Epithelial cell of esophagus (primary cell): ENCODE measurements around the gene SDE2.
"Not testable (repeated sequence)": the region's sequence is repeated elsewhere in the genome, so short reads cannot be mapped to it uniquely, and the experiment has no call there.

ENCODE experiments used
- DNase-seq: peaks from one replicate; pipeline ENCODE4 v3.0.0; 2010; ENCODE audit warnings: low read depth
- H3K4me3 ChIP-seq: 2 replicates; pipeline ENCODE4 v1.5.1; 2011; ENCODE audit warnings: mild to moderate bottlenecking, low read length, control low read depth
- CTCF ChIP-seq: IDR thresholded peaks from 2 replicates; pipeline ENCODE4 v1.5.1; 2011; ENCODE audit warnings: low read depth, mild to moderate bottlenecking, low read length, control low read depth, inconsistent platforms; ENCODE audit not compliant: insufficient read depth; ENCODE audit errors: missing control alignments

SDE2 gene

GRCh38 chr1:225977937-225978748, 21.0 kb downstream of the SDE2 start:
- DNase-seq = no peak
- H3K4me3 ChIP-seq = no peak overlapping the region
- no peak for TF ChIP-seq CTCF

DNA sequence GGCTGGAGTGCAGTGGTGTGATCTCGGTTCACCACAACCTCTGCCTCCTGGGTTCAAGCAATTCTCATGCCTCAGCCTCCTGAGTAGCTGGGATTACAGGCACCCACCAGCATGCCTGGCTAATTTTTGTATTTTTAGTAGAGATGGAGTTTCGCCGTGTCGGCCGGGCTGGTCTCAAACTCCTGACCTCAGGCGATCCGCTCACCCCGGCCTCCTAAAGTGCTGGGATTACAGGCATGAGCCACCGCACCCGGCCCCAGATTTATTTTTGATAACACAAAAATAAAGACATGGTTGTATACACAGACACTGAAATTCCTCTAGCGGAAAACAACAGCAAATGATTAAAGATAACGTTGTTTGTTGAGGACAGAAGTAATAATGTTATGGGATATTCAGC, 24.0 kb downstream of the SDE2 start:
- not testable (repeated sequence) for DNase-seq, H3K4me3 ChIP-seq

- H3K4me3 ChIP-seq = no peak overlapping the region
- no peak for TF ChIP-seq CTCF
- DNase-seq = no peak
These were observed 24.7 kb downstream of the SDE2 start for GRCh38 chr1:225974454-225974853.

GRCh38 chr1:225973158-225973557, 26.0 kb downstream of the SDE2 start:
- no peak overlapping the region for H3K4me3 ChIP-seq
- no peak for TF ChIP-seq CTCF
- peak; percentile 48 for DNase-seq

GRCh38 chr1:225972344-225973152, 26.6 kb downstream of the SDE2 start:
- DNase-seq = no peak
- no peak overlapping the region for H3K4me3 ChIP-seq
- TF ChIP-seq CTCF = no peak

- not testable (repeated sequence) for H3K4me3 ChIP-seq, DNase-seq
These were observed 28.5 kb downstream of the SDE2 start for GRCh38 chr1:225970592-225971157.

DNA sequence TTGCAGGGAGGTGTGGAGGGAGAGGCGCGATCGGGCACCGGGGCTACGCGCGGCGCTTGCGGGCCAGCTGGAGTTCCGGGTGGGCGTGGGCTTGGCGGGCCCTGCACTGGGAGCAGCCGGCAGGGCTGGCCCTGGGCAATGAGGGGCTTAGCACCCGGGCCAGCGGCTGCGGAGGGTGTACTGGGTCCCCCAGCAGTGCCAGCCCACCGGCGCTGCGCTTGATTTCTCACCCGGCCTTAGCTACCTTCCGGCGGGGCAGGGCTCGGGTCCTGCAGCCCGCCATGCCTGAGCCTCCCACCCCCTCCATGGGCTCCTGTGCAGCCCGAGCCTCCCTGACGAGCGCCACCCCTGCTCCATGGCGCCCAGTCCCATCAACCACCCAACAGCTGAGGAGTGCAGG, 29.4 kb downstream of the SDE2 start:
- not testable (repeated sequence) for DNase-seq, H3K4me3 ChIP-seq

- TF ChIP-seq CTCF = no peak
- no peak overlapping the region for H3K4me3 ChIP-seq
- no peak for DNase-seq
These were observed 33.9 kb downstream of the SDE2 start for GRCh38 chr1:225965231-225965630.
